Measurements from ENCODE around the gene BOD1. TPM values are rescaled to one million over a fixed set of nuclear protein-coding genes. Genes with fewer than 3 reads are reported as not detected.

The BOD1 gene
- total RNA-seq, 3 donors from 2014 or later, result 22.1 to 38.3 (median 25.9) TPM

DNA sequence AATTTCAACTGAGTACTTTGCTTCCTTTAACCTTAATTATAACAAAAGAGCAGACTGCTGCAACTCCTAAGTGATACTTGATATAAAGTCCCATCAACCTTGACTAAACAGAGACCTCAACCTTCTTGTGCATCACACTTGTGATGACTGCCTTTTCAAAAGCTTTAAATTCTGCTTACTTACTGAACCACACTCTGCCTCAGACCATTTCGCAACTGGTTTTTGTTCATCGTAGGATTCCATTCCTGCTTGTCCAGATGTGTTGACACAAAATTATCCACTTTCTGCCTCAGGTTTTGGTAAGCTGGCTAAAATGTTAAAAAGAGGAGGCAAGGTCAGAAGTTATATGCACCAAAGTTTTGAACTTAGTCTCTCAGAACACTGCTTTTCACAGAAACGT, 3.5 kb downstream of the BOD1 start:
- no peak for ATAC-seq
- Histone ChIP-seq H3K4me1 (ENCODE audit: low read depth) (peaks cover 13% of the 10 kb centered on the region), H3K9me3 (no peaks in the 10 kb centered on the region), H3K4me3 (no peak overlapping the region), H3K36me3 (ENCODE audit: low read depth) (peaks cover under 1% of the 10 kb centered on the region)
- no peak for DNase-seq
- intact Hi-C loops (cut with DNase I, micrococcal nuclease), result loop anchor here in 1 of 2 donors (10.0 kb wide), 1 partner anchor 702 kb away; no protein-coding TSS in a partner anchor
- TF ChIP-seq, protein P1, sequence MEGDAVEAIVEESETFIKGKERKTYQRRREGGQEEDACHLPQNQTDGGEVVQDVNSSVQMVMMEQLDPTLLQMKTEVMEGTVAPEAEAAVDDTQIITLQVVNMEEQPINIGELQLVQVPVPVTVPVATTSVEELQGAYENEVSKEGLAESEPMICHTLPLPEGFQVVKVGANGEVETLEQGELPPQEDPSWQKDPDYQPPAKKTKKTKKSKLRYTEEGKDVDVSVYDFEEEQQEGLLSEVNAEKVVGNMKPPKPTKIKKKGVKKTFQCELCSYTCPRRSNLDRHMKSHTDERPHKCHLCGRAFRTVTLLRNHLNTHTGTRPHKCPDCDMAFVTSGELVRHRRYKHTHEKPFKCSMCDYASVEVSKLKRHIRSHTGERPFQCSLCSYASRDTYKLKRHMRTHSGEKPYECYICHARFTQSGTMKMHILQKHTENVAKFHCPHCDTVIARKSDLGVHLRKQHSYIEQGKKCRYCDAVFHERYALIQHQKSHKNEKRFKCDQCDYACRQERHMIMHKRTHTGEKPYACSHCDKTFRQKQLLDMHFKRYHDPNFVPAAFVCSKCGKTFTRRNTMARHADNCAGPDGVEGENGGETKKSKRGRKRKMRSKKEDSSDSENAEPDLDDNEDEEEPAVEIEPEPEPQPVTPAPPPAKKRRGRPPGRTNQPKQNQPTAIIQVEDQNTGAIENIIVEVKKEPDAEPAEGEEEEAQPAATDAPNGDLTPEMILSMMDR (IDR thresholded peaks at IDR 0.05), result no peak

GRCh38 chr5:173611706-173612105, 4.7 kb downstream of the BOD1 start:
- Histone ChIP-seq H3K9me3 (no peaks in the 10 kb centered on the region), H3K4me1 (ENCODE audit: low read depth) (peaks cover 13% of the 10 kb centered on the region), H3K36me3 (ENCODE audit: low read depth) (peaks cover 9% of the 10 kb centered on the region), H3K4me3 (no peak overlapping the region)
- DNase-seq, result no peak
- TF ChIP-seq, protein P1 (IDR thresholded peaks at IDR 0.05), result no peak
- intact Hi-C loops (cut with DNase I, micrococcal nuclease), result loop anchor here in 1 of 2 donors (10.0 kb wide), 1 partner anchor 703 kb away; no protein-coding TSS in a partner anchor
- no peak for ATAC-seq

DNA sequence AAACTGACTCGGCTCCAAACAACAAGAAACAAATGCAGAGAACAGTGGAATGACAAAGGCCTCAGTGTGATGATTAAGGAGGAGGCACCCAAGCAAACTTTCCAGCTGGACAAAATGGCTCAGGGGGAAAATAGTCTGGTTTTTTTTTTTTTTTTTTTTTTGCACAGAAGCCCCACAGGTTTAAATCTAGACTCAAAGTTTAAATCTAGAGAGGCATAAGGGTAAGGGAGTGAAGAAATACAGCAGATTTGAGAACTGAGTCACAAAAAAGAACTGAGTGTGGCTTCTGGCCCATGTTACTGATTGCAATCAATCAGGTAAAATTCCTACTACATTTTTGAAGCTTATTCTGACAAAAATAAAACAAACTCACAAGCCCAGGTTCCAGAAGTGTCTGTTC, 12.3 kb downstream of the BOD1 start:
- DNase-seq (no peak), ATAC-seq (no peak)
- Histone ChIP-seq H3K9me3 (no peaks in the 10 kb centered on the region), H3K4me3 (no peak overlapping the region), H3K36me3 (ENCODE audit: low read depth) (peaks cover 9% of the 10 kb centered on the region), H3K4me1 (ENCODE audit: low read depth) (no peaks in the 10 kb centered on the region)
- TF ChIP-seq, protein P1 (IDR thresholded peaks at IDR 0.05), result no peak
- intact Hi-C loops (cut with DNase I, micrococcal nuclease), result no loop called here

GRCh38 chr5:173602423-173602822, 14.0 kb downstream of the BOD1 start:
- no peaks in the 10 kb centered on the region for H3K9me3 ChIP-seq
- DNase-seq, result no peak
- no peak for ATAC-seq
- intact Hi-C loops (cut with DNase I, micrococcal nuclease), result no loop called here
- peaks cover 3% of the 10 kb centered on the region for H3K36me3 ChIP-seq (ENCODE audit: low read depth)
- H3K4me1 ChIP-seq (ENCODE audit: low read depth), result no peaks in the 10 kb centered on the region
- TF ChIP-seq, protein P1 (IDR thresholded peaks at IDR 0.05), result no peak
- H3K4me3 ChIP-seq, result no peak overlapping the region

DNA sequence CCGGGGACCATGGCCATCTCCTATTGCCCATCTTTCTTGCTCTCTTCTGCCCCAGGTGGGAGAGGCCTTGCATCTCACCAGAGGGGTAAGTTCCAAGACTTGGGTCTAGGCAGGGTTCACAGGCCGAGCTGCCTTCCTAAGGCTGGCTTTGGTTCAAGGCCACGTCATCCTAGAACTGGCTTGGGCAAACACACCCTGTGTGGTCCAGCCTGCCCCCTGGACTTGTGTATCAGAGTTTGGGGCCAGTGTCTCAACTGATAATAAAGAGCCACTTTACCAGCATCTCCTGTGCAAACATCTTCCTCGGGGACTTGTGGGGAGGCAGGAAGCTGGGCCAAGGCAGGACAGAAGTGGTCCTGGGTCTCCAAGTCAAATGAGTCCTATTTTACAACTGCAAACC, 17.8 kb downstream of the BOD1 start:
- intact Hi-C loops (cut with DNase I, micrococcal nuclease), result no loop called here
- H3K36me3 ChIP-seq (ENCODE audit: low read depth), result no peaks in the 10 kb centered on the region
- DNase-seq, result no peak
- no peak for ATAC-seq
- H3K4me1 ChIP-seq (ENCODE audit: low read depth), result no peaks in the 10 kb centered on the region
- no peak overlapping the region for H3K4me3 ChIP-seq
- TF ChIP-seq, protein P1 (IDR thresholded peaks at IDR 0.05), result no peak
- H3K9me3 ChIP-seq, result peaks cover 9% of the 10 kb centered on the region

DNA sequence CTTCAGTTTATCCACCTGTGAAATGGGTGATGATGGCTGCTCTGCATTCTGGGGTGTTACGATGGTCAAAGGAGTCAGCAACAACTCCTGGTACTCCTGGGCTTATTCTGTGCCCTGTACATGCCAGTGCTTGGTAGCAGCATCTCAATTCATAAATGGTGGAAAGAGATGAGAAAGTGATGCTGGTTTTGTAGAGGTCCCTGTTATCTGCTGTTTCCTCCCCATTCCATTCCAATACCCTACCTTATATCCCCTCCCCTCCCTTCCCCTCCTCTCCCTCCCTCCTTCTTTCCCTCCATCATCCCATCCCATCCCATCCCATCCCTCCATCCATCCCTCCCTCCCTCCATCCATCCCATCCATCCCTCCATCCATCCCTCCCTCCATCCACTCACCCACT, 19.1 kb downstream of the BOD1 start:
- DNase-seq (no peak), ATAC-seq (no peak)
- no peak overlapping the region for H3K4me3 ChIP-seq
- H3K9me3 ChIP-seq, result peaks cover 22% of the 10 kb centered on the region
- H3K4me1 ChIP-seq (ENCODE audit: low read depth), result no peaks in the 10 kb centered on the region
- intact Hi-C loops (cut with DNase I, micrococcal nuclease), result no loop called here
- TF ChIP-seq, protein P1 (IDR thresholded peaks at IDR 0.05), result no peak
- no peaks in the 10 kb centered on the region for H3K36me3 ChIP-seq (ENCODE audit: low read depth)

Measured in mucosa of descending colon (tissue), 3 donors.